ENCODE results near the gene BTBD16.

DNA sequence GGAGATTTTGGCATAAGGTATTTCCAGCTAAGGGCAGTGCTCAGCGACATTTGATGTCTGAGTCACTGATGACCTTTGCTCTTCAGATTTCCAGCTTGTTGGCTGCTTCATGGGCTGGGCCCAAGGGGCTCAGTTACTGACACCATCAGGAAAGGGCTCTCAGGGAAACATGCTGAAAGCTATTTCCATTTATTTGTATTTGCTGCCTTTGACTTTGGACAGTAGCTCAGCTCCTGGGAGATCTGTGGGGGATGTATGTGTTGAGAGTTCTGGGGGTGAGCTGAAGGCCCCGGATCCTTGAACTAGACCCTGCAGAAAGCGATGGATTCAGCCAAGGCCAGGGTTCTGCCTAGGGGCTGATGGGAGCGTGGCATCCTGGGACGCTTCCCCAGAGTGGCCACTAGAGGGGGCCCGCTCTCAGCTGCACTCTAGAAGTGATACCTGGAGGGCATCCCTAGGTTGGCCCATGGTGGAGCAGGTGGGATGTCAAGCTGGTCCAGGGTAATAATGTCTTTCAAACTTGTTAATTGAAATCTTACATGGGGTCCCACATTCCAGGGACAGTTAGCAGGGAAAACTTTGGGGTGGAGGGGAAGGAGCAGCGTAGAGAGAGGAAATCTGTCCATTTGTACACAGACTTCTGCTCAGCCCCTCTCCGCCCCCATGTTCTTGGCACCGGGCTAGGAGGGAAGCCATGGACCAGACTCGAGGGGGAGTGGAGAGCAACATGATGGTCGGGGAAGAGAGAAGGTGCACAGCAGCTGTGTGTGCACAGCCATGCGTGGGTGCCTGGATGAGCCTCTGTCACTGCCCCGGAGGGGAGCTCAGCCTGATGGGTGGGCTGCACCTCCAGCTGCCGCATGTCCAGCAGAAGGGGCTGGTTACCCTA, 3.0 kb upstream of the BTBD16 start:
- TF ChIP-seq POLR2A (IDR thresholded peaks at IDR 0.05; ENCODE audit: low read depth, low read length) (no peak), POLR2AphosphoS5 (IDR thresholded peaks at IDR 0.05; ENCODE audit: low read depth, low read length) (no peak), TAF1 (IDR thresholded peaks at IDR 0.05; ENCODE audit: borderline replicate concordance, low read depth, low read length) (no peak)

Measured in GM12892 (cell line).